Measurements from ENCODE around the gene PARD3B.

PARD3B gene

GRCh38 chr2:205141381-205141780 lies 596.1 kb downstream of the PARD3B start:
- no peak for DNase-seq (ENCODE audit: low spot score)

GRCh38 chr2:205145888-205146287 lies 600.6 kb downstream of the PARD3B start:
- no peak for DNase-seq (ENCODE audit: low spot score)

GRCh38 chr2:205148755-205149154 lies 603.5 kb downstream of the PARD3B start:
- DNase-seq (ENCODE audit: low spot score): no peak

- DNase-seq (ENCODE audit: low spot score): no peak
Measured at GRCh38 chr2:205156457-205156856, 611.2 kb downstream of the PARD3B start.

GRCh38 chr2:205158404-205158803 lies 613.1 kb downstream of the PARD3B start:
- DNase-seq (ENCODE audit: low spot score): no peak

GRCh38 chr2:205161156-205161839 lies 616.0 kb downstream of the PARD3B start:
- DNase-seq (ENCODE audit: low spot score): no peak

GRCh38 chr2:205166745-205167144 lies 621.5 kb downstream of the PARD3B start:
- no peak for DNase-seq (ENCODE audit: low spot score)

GRCh38 chr2:205169012-205169411 lies 623.7 kb downstream of the PARD3B start:
- no peak for DNase-seq (ENCODE audit: low spot score)

- no peak for DNase-seq (ENCODE audit: low spot score)
Measured at GRCh38 chr2:205169464-205169863, 624.2 kb downstream of the PARD3B start.

- DNase-seq (ENCODE audit: low spot score): no peak
Measured at GRCh38 chr2:205170399-205170798, 625.1 kb downstream of the PARD3B start.

GRCh38 chr2:205171261-205171940 lies 626.1 kb downstream of the PARD3B start:
- DNase-seq (ENCODE audit: low spot score): no peak

GRCh38 chr2:205175831-205176230 lies 630.6 kb downstream of the PARD3B start:
- no peak for DNase-seq (ENCODE audit: low spot score)

GRCh38 chr2:205176546-205176945 lies 631.3 kb downstream of the PARD3B start:
- DNase-seq (ENCODE audit: low spot score): no peak

GRCh38 chr2:205177546-205177945 lies 632.3 kb downstream of the PARD3B start:
- DNase-seq (ENCODE audit: low spot score): no peak

GRCh38 chr2:205180730-205181129 lies 635.5 kb downstream of the PARD3B start:
- DNase-seq (ENCODE audit: low spot score): no peak

GRCh38 chr2:205187731-205188130 lies 642.5 kb downstream of the PARD3B start:
- no peak for DNase-seq (ENCODE audit: low spot score)

GRCh38 chr2:205188239-205189138 lies 643.2 kb downstream of the PARD3B start:
- DNase-seq (ENCODE audit: low spot score): peak; percentile 56

GRCh38 chr2:205189301-205189700 lies 644.0 kb downstream of the PARD3B start:
- no peak for DNase-seq (ENCODE audit: low spot score)

- no peak for DNase-seq (ENCODE audit: low spot score)
Measured at GRCh38 chr2:205190528-205190927, 645.3 kb downstream of the PARD3B start.

- DNase-seq (ENCODE audit: low spot score): no peak
Measured at GRCh38 chr2:205193125-205193835, 648.0 kb downstream of the PARD3B start.

GRCh38 chr2:205193836-205194228 lies 648.6 kb downstream of the PARD3B start:
- no peak for DNase-seq (ENCODE audit: low spot score)

All from ecto neural progenitor cell (in vitro differentiated cells).